CD4-positive, alpha-beta T cell treated with Interleukin-17A for 4 hours (primary cell): ENCODE data around the gene FLNC.

ENCODE experiments used
- DNase-seq: peaks from one replicate; pipeline ENCODE4 v3.0.0-alpha.2; 2020; ENCODE audit warnings: mixed read lengths

Gene FLNC

GRCh38 chr7:128845475-128845874 is 15.3 kb downstream of the FLNC start:
- DNase-seq = no peak

GRCh38 chr7:128845987-128846386 is 15.8 kb downstream of the FLNC start:
- no peak for DNase-seq

- no peak for DNase-seq
These were observed 16.7 kb downstream of the FLNC start for GRCh38 chr7:128846781-128847444.

GRCh38 chr7:128847721-128848211 is 17.6 kb downstream of the FLNC start:
- DNase-seq = no peak

GRCh38 chr7:128848289-128849155 is 18.3 kb downstream of the FLNC start:
- DNase-seq = no peak

GRCh38 chr7:128849156-128849515 is 18.9 kb downstream of the FLNC start:
- no peak for DNase-seq

GRCh38 chr7:128849804-128850490 is 19.7 kb downstream of the FLNC start:
- no peak for DNase-seq

- DNase-seq = no peak
These were observed 22.5 kb downstream of the FLNC start for GRCh38 chr7:128852537-128853254.

- no peak for DNase-seq
These were observed 23.6 kb downstream of the FLNC start for GRCh38 chr7:128853799-128854198.

GRCh38 chr7:128854396-128854795 is 24.2 kb downstream of the FLNC start:
- DNase-seq = no peak

GRCh38 chr7:128855559-128855958 is 25.4 kb downstream of the FLNC start:
- DNase-seq = no peak

- no peak for DNase-seq
These were observed 26.0 kb downstream of the FLNC start for GRCh38 chr7:128856001-128856718.

GRCh38 chr7:128858380-128859231 is 28.4 kb downstream of the FLNC start:
- DNase-seq = no peak

GRCh38 chr7:128859232-128860157 is 29.3 kb downstream of the FLNC start:
- no peak for DNase-seq

GRCh38 chr7:128860158-128861073 is 30.2 kb downstream of the FLNC start:
- no peak for DNase-seq

GRCh38 chr7:128861957-128862570 is 31.9 kb downstream of the FLNC start:
- no peak for DNase-seq

- peak; percentile 100 for DNase-seq
These were observed 32.6 kb downstream of the FLNC start, which contains the start of gene ATP6V1F for GRCh38 chr7:128862571-128863432. TSS of gene ATP6V1F (plus strand) at chr7:128862856. CDS start at chr7:128862905, 49 bp downstream.
